T-cell (primary cell): Measurements from ENCODE around the gene MITD1. TPM values are rescaled to one million over a fixed set of nuclear protein-coding genes. Genes with fewer than 3 reads are reported as not detected.

Experiments used
- ATAC-seq, 4 experiments: fragments of 200-7000 bp in 3 of 4; fragments of 150-1000 bp in 1 of 4; cut with Tn5 transposase; replicated peaks in 1 of 4; 1 replicate in 3 of 4; 2 replicates in 1 of 4; pipeline ENCODE4 v1.10.0; 2021; ENCODE audit warnings: moderate library complexity in 3 of 4, mild to moderate bottlenecking in 2 of 4, moderate number of reproducible peaks in 1 of 4
- CTCF ChIA-PET, 2 donors: fragments of 300-600 bp; sonication (Branson Sonifier 250); formaldehyde crosslinking; loops; one replicate each; lab custom pipeline; 2022; ENCODE audit warnings: antibody characterized with exemption in 2 of 2; lab: Charles Lee
- POLR2A ChIA-PET, 2 donors: fragments of 300-600 bp; sonication (Branson Sonifier 250); formaldehyde crosslinking; loops; one replicate each; lab custom pipeline; 2022; ENCODE audit warnings: antibody characterized with exemption in 2 of 2; lab: Charles Lee
- DNase-seq, 35 experiments: peaks; one replicate each; pipeline versions ENCODE4 v3.0.0 to v3.0.0-alpha.2; 2013 to 2023
- H3K27ac ChIP-seq: one replicate; pipeline ENCODE4 v1.5.1; 2013; ENCODE audit warnings: low read length
- H3K27me3 ChIP-seq, 2 experiments: replicated peaks in 1 of 2; 1 replicate in 1 of 2; 2 replicates in 1 of 2; pipeline versions ENCODE4 v1.6.1 to v1.7.0; 2013; ENCODE audit warnings: low read length in 1 of 2, mixed read lengths in 1 of 2; ENCODE audit not compliant: control insufficient read depth in 2 of 2, insufficient read depth in 2 of 2; ENCODE audit errors: extremely low read depth in 1 of 2
- H3K36me3 ChIP-seq, 2 donors: 1 replicate in 1 of 2; 2 replicates in 1 of 2; pipeline versions ENCODE4 v1.6.1 to v1.7.0; 2013; ENCODE audit warnings: low read length in 1 of 2; ENCODE audit not compliant: control insufficient read depth in 2 of 2, insufficient read depth in 1 of 2; ENCODE audit errors: extremely low read depth in 1 of 2
- H3K4me1 ChIP-seq, 2 experiments: 1 replicate in 1 of 2; 2 replicates in 1 of 2; pipeline versions ENCODE4 v1.6.1 to v1.7.0; 2013; ENCODE audit warnings: low read length in 2 of 2, mixed read lengths in 1 of 2; ENCODE audit not compliant: insufficient read depth in 2 of 2, control insufficient read depth in 1 of 2; ENCODE audit errors: extremely low read depth in 1 of 2
- H3K4me3 ChIP-seq, 2 donors: 1 replicate in 1 of 2; 2 replicates in 1 of 2; pipeline versions ENCODE4 v1.5.1 to v1.7.0; 2013; ENCODE audit warnings: mild to moderate bottlenecking in 2 of 2, low read length in 1 of 2, moderate library complexity in 1 of 2; ENCODE audit not compliant: control insufficient read depth in 1 of 2; ENCODE audit errors: extremely low read depth in 1 of 2
- H3K9me3 ChIP-seq: 2 replicates; pipeline ENCODE4 v1.7.0; 2013
- H3K27ac Mint-ChIP-seq, 2 donors: one replicate each; pipeline ENCODE4 v1.8.0; 2020 to 2021; ENCODE audit warnings: mild to moderate bottlenecking in 2 of 2, mixed read lengths in 2 of 2
- H3K27me3 Mint-ChIP-seq, 2 donors: one replicate each; pipeline ENCODE4 v1.8.0; 2021 to 2022; ENCODE audit warnings: mixed read lengths in 2 of 2
- H3K36me3 Mint-ChIP-seq: one replicate; pipeline ENCODE4 v1.8.0; 2021; ENCODE audit warnings: mixed read lengths
- H3K4me1 Mint-ChIP-seq, 3 donors: one replicate each; pipeline ENCODE4 v1.8.0; 2020 to 2022; ENCODE audit warnings: mixed read lengths in 3 of 3, mild to moderate bottlenecking in 1 of 3
- H3K4me3 Mint-ChIP-seq, 3 donors: one replicate each; pipeline ENCODE4 v1.8.0; 2020 to 2022; ENCODE audit warnings: mild to moderate bottlenecking in 3 of 3, mixed read lengths in 3 of 3, moderate library complexity in 3 of 3
- H3K9me3 Mint-ChIP-seq, 3 donors: one replicate each; pipeline ENCODE4 v1.8.0; 2020 to 2022; ENCODE audit warnings: mixed read lengths in 3 of 3
- WGBS: methylation state at CpG from one replicate; pipeline ENCODE4 v1.1.5; 2013; ENCODE audit warnings: missing lambda C conversion rate; ENCODE audit not compliant: insufficient coverage; 5-methylcytosine and 5-hydroxymethylcytosine counted together
- total RNA-seq, 35 experiments: library from RNA in 6 of 35; stranded (reverse) in 6 of 35; fragments of 120-200 nt in 1 of 35; gene quantifications; one replicate each; pipeline versions ENCODE4 v1.2.1 to v1.2.4 and lab custom pipeline; 2013 to 2026

Gene MITD1
- total RNA-seq, 5 donors from 2014 or later (not counting 1 experiment from before 2014, with no cell fraction given), result 27.5 to 60.4 (median 56.7) TPM

GRCh38 chr2:99159594-99159993, 21.3 kb downstream of the MITD1 start:
- Mint-ChIP-seq H3K4me3 (no peak overlapping the region), H3K36me3 (peaks cover 42% of the 10 kb centered on the region), H3K9me3 (no peaks in the 10 kb centered on the region), H3K27me3 (no peaks in the 10 kb centered on the region), H3K27ac (peak overlapping the region; percentile 13 to 55), H3K4me1 (peaks cover 37 to 45% (median 40%) of the 10 kb centered on the region in 3 donors)
- ATAC-seq (no peak), DNase-seq (no peak)
- POLR2A ChIA-PET, result interaction anchor here in 1 of 2 donors (0.6 kb wide), 1 partner anchor 15 kb away, joined by 13 read pairs; no protein-coding TSS in a partner anchor
- H3K27me3 ChIP-seq, result no peaks in the 10 kb centered on the region
- CTCF ChIA-PET, result interaction anchor here in 1 of 2 donors (1.0 kb wide), 1 partner anchor 21 kb away, joined by 4 read pairs; no protein-coding TSS in a partner anchor
- peaks cover 5 to 26% of the 10 kb centered on the region in 2 donors for H3K36me3 ChIP-seq
- no CpG with 5 or more reads among the region's 4 CpGs for WGBS
- no peaks in the 10 kb centered on the region for H3K9me3 ChIP-seq
- no peak overlapping the region for H3K27ac ChIP-seq
- peaks cover 5 to 10% of the 10 kb centered on the region in 2 experiments for H3K4me1 ChIP-seq
- H3K4me3 ChIP-seq, result no peak overlapping the region

- Histone ChIP-seq H3K4me3 (no peak overlapping the region), H3K36me3 (peaks cover 5 to 26% of the 10 kb centered on the region in 2 donors), H3K4me1 (peaks cover 11 to 19% of the 10 kb centered on the region in 2 experiments), H3K9me3 (no peaks in the 10 kb centered on the region), H3K27me3 (no peaks in the 10 kb centered on the region), H3K27ac (no peak overlapping the region)
- Mint-ChIP-seq H3K27me3 (no peaks in the 10 kb centered on the region), H3K27ac (no peak overlapping the region), H3K9me3 (no peaks in the 10 kb centered on the region), H3K36me3 (peaks cover 35% of the 10 kb centered on the region), H3K4me1 (peaks cover 34 to 45% (median 40%) of the 10 kb centered on the region in 3 donors), H3K4me3 (no peak overlapping the region)
- CTCF ChIA-PET, result interaction anchor here in 1 of 2 donors (1.1 kb wide), 1 partner anchor 22 kb away, joined by 5 read pairs; the partner anchor contains the start of gene MITD1
- POLR2A ChIA-PET, result interaction anchor here in 1 of 2 donors (0.6 kb wide), 1 partner anchor 22 kb away, joined by 3 read pairs; no protein-coding TSS in a partner anchor
- WGBS, result no CpG with 5 or more reads among the region's 5 CpGs
- ATAC-seq (no peak), DNase-seq (no peak)
Observed at GRCh38 chr2:99158599-99158998, 22.3 kb downstream of the MITD1 start.

GRCh38 chr2:99156891-99157290, 24.0 kb downstream of the MITD1 start:
- no peaks in the 10 kb centered on the region for H3K27me3 ChIP-seq
- Mint-ChIP-seq H3K9me3 (no peaks in the 10 kb centered on the region), H3K36me3 (peaks cover 26% of the 10 kb centered on the region), H3K4me3 (peak overlapping the region in 1 of 3 donors; percentile 59), H3K27ac (peak overlapping the region; percentile 69 to 71), H3K27me3 (no peaks in the 10 kb centered on the region), H3K4me1 (peaks cover 33 to 45% (median 38%) of the 10 kb centered on the region in 3 donors)
- CTCF ChIA-PET, result interaction anchor here in 1 of 2 donors (0.9 kb wide), 1 partner anchor 16 kb away, joined by 3 read pairs; no protein-coding TSS in a partner anchor
- POLR2A ChIA-PET, result interaction anchor here in 1 of 2 donors (0.9 to 1.4 kb wide), 3 partner anchors 9 to 28 kb away, joined by 3 read pairs; no protein-coding TSS in a partner anchor
- H3K4me3 ChIP-seq, result no peak overlapping the region
- no peaks in the 10 kb centered on the region for H3K9me3 ChIP-seq
- H3K4me1 ChIP-seq, result peaks cover 11 to 19% of the 10 kb centered on the region in 2 experiments
- peaks cover 5 to 23% of the 10 kb centered on the region in 2 donors for H3K36me3 ChIP-seq
- DNase-seq, result no peak
- 86% methylated on average over 1 of the region's 1 CpG for WGBS
- no peak for ATAC-seq
- no peak overlapping the region for H3K27ac ChIP-seq

GRCh38 chr2:99154643-99155536, 26.0 kb downstream of the MITD1 start, which contains the start of the genes LIPT1 and TSGA10:
Gene LIPT1, plus strand, starts transcription at chr2:99154967. Its CDS starts 6,991 bp downstream, at chr2:99161958.
Gene TSGA10, minus strand, starts transcription at chr2:99154942. Its CDS starts 45,503 bp downstream, at chr2:99109439.
- Histone ChIP-seq H3K36me3 (peaks cover 5 to 23% of the 10 kb centered on the region in 2 donors), H3K27ac (peak within 1 kb of the TSS; percentile 94), H3K9me3 (no peaks in the 10 kb centered on the region), H3K27me3 (no peaks in the 10 kb centered on the region), H3K4me1 (peaks cover 11 to 19% of the 10 kb centered on the region in 2 experiments), H3K4me3 (peak within 1 kb of the TSS; percentile 80 to 95)
- Mint-ChIP-seq H3K9me3 (no peaks in the 10 kb centered on the region), H3K27ac (peak within 1 kb of the TSS; percentile 89 to 91), H3K36me3 (peaks cover 26% of the 10 kb centered on the region), H3K4me1 (peaks cover 37 to 44% (median 39%) of the 10 kb centered on the region in 3 donors), H3K4me3 (no peak within 1 kb of the TSS), H3K27me3 (no peaks in the 10 kb centered on the region)
- POLR2A ChIA-PET, result interaction anchor here (0.5 to 1.5 kb wide), 8 partner anchors 12 to 697 kb away, joined by 3 to 14 read pairs (median 4); partner anchors contain the start of genes C2orf15 (in 1 of the 2) and MITD1 (in 1 of the 2)
- under 1% methylated on average over 69 of the region's 70 CpGs for WGBS
- CTCF ChIA-PET, result interaction anchor here in 1 of 2 donors (2.0 to 2.3 kb wide), 2 partner anchors 14 to 25 kb away, joined by 8 to 13 read pairs; partner anchors contain the start of genes C2orf15, MITD1 and MRPL30
- DNase-seq, result peak; percentile 80 to 96 (median 89)
- ATAC-seq, result peak; percentile 96 to 99 (median 97)

GRCh38 chr2:99153921-99154604, 26.8 kb downstream of the MITD1 start:
- DNase-seq (no peak), ATAC-seq (no peak)
- Mint-ChIP-seq H3K27ac (peak overlapping the region; percentile 89 to 91), H3K27me3 (no peaks in the 10 kb centered on the region), H3K9me3 (no peaks in the 10 kb centered on the region), H3K36me3 (peaks cover 18% of the 10 kb centered on the region), H3K4me1 (peaks cover 33 to 35% (median 35%) of the 10 kb centered on the region in 3 donors), H3K4me3 (no peak overlapping the region)
- Histone ChIP-seq H3K27me3 (no peaks in the 10 kb centered on the region), H3K4me1 (peaks cover 11 to 19% of the 10 kb centered on the region in 2 experiments), H3K36me3 (peaks cover 5 to 18% of the 10 kb centered on the region in 2 donors), H3K27ac (peak overlapping the region; percentile 94), H3K4me3 (peak overlapping the region; percentile 80 to 95), H3K9me3 (no peaks in the 10 kb centered on the region)
- WGBS, result 49% methylated on average over 4 of the region's 12 CpGs
- POLR2A ChIA-PET, result interaction anchor here in 1 of 2 donors (1.4 kb wide), 1 partner anchor 26 kb away, joined by 7 read pairs; the partner anchor contains the start of gene MITD1
- CTCF ChIA-PET, result interaction anchor here in 1 of 2 donors (2.0 to 2.3 kb wide), 2 partner anchors 13 to 26 kb away, joined by 8 to 13 read pairs; partner anchors contain the start of genes C2orf15, MITD1 and MRPL30
